Central memory CD8-positive, alpha-beta T cell (primary cell): ENCODE results near the gene ACAA2.

Experiments used
- ATAC-seq: fragments of 150-1000 bp; cut with Tn5 transposase; replicated peaks from 2 replicates; pipeline ENCODE4 v1.10.0; 2022; ENCODE audit warnings: mild to moderate bottlenecking, moderate FRiP score, moderate number of reproducible peaks; ENCODE audit not compliant: poor library complexity, severe bottlenecking; ENCODE audit errors: extremely low read depth
- DNase-seq, 2 donors: peaks; one replicate each; pipeline ENCODE4 v3.0.0; 2021; ENCODE audit warnings: low spot score in 2 of 2
- H3K27ac Mint-ChIP-seq: one replicate; pipeline ENCODE4 v1.8.0; 2022; ENCODE audit warnings: low read depth, mild to moderate bottlenecking, moderate library complexity, mixed read lengths
- H3K27me3 Mint-ChIP-seq: one replicate; pipeline ENCODE4 v1.8.0; 2022; ENCODE audit warnings: mixed read lengths
- H3K36me3 Mint-ChIP-seq: one replicate; pipeline ENCODE4 v1.8.0; 2022; ENCODE audit warnings: mild to moderate bottlenecking, moderate library complexity, mixed read lengths; ENCODE audit not compliant: insufficient read depth
- H3K4me1 Mint-ChIP-seq: one replicate; pipeline ENCODE4 v1.8.0; 2022; ENCODE audit warnings: mixed read lengths
- H3K4me3 Mint-ChIP-seq: one replicate; pipeline ENCODE4 v1.8.0; 2022; ENCODE audit warnings: mild to moderate bottlenecking, moderate library complexity, mixed read lengths
- H3K9me3 Mint-ChIP-seq: one replicate; pipeline ENCODE4 v1.8.0; 2022; ENCODE audit warnings: mixed read lengths

The ACAA2 gene

DNA sequence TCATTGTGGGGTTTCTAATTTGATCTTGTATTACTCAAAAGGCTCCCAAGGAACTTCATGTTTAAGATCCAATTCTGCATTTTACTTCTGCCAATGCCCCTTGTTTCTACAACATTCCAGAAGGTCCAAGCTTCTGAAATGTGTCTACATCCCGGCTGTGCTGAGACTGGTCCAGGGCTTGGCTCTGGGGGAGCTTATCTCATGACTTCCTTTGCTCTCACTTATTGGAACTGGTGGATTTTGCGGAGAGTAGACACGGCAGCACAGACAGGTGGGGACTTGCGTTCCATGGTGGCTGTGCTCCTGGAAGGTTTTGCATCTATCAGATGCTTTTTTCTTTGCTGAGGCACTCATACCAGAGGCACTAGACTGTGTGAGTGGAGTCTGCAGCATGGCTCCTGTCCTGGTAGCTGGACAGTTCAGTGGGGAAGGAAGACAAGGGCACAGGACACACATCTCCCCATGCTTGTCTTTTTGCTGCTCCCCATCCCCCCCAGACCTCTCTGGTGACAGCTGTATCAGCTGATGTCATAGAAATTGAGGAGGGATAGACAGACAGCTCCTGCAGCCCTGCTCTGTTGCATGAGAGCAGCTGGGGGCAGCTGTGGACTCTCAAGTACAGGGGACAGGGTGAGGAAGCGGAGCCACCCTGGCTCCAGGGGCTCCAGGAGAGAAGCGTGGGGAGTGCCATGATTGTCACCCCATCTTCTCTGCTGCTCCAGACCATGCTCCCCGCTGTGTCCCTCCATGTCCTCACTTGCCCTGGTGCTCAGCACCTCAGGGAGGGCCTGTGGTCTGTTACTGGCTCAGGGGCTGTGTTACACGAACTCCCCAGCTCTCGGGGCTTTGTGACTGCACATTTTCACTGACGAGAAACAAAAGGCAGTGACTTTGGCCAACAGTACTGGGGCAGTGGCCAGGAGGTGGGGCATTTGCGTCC lies 46.0 kb downstream of the ACAA2 start:
- no peak for DNase-seq
- Mint-ChIP-seq H3K27me3 (no peaks in the 10 kb centered on the region), H3K4me3 (no peak overlapping the region), H3K36me3 (peaks cover 2% of the 10 kb centered on the region), H3K9me3 (no peaks in the 10 kb centered on the region), H3K27ac (peak overlapping the region; percentile 36), H3K4me1 (no peaks in the 10 kb centered on the region)
- ATAC-seq, result no peak

DNA sequence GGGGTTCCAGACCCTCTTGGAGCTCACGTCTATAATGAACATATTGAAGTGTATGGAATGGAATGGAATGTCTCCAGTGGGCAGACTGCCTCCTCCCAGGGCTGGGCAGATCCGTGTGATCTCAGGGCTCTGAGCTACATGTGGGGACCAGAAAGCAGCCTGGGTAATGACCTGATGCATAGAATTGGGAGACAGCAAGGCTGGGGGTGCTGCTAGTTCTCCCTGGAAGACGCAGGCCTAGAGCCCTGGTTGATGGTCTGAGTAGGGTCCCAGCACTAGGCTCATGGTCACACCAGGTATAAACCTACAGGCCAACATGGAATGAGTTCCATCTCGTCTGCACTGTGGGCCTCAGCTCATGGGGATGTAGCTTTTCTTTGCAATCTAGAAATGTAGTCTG lies 46.7 kb downstream of the ACAA2 start:
- no peak for DNase-seq
- Mint-ChIP-seq H3K27me3 (no peaks in the 10 kb centered on the region), H3K27ac (peak overlapping the region; percentile 36), H3K36me3 (peaks cover 2% of the 10 kb centered on the region), H3K4me1 (no peaks in the 10 kb centered on the region), H3K4me3 (no peak overlapping the region), H3K9me3 (no peaks in the 10 kb centered on the region)
- no peak for ATAC-seq

DNA sequence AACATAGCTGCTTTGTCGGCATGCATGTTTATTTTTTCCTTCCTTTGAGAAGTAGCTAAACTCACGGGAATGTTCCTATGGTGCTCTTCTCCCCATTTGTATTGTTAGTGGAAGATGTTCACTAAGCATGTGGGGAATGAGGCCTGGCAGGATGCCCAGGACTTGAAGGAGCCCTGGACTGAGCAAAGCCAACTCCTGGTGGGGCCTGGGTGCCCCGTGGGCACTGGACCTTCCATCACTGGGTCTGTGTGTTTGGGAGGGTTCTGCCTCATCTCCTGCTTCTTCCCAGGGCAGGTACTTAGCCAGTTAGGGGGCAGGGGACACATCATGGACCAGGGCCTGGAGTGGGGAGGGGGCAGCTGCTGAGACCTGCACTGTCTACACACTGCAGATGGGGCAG lies 49.3 kb downstream of the ACAA2 start:
- no peak for DNase-seq
- Mint-ChIP-seq H3K9me3 (no peaks in the 10 kb centered on the region), H3K27me3 (no peaks in the 10 kb centered on the region), H3K36me3 (peaks cover 4% of the 10 kb centered on the region), H3K4me1 (no peaks in the 10 kb centered on the region), H3K27ac (no peak overlapping the region), H3K4me3 (no peak overlapping the region)
- no peak for ATAC-seq

DNA sequence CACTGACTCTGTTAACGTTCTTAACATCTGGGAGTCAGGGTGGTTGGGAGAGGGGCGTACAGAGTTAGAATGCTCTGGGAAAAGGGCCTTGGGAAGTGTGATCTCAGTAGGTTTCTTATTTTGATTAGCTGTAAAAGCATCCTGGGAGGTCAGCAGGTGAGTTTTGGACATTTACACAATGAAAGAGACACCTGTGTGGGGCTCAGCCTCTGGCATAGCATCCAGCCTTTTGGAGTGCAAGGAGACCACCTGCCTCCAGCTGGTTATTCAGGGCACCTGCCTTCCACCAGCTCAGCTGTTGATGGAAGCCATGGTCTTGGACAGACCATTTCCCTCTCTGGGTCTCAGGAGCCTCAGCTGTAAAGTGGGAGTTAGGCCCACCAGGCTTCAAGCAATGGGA lies 49.7 kb downstream of the ACAA2 start:
- H3K9me3 Mint-ChIP-seq, result no peaks in the 10 kb centered on the region
- H3K4me1 Mint-ChIP-seq, result no peaks in the 10 kb centered on the region
- no peaks in the 10 kb centered on the region for H3K27me3 Mint-ChIP-seq
- DNase-seq, result no peak
- H3K27ac Mint-ChIP-seq, result no peak overlapping the region
- ATAC-seq, result no peak
- peaks cover 4% of the 10 kb centered on the region for H3K36me3 Mint-ChIP-seq
- H3K4me3 Mint-ChIP-seq, result no peak overlapping the region

DNA sequence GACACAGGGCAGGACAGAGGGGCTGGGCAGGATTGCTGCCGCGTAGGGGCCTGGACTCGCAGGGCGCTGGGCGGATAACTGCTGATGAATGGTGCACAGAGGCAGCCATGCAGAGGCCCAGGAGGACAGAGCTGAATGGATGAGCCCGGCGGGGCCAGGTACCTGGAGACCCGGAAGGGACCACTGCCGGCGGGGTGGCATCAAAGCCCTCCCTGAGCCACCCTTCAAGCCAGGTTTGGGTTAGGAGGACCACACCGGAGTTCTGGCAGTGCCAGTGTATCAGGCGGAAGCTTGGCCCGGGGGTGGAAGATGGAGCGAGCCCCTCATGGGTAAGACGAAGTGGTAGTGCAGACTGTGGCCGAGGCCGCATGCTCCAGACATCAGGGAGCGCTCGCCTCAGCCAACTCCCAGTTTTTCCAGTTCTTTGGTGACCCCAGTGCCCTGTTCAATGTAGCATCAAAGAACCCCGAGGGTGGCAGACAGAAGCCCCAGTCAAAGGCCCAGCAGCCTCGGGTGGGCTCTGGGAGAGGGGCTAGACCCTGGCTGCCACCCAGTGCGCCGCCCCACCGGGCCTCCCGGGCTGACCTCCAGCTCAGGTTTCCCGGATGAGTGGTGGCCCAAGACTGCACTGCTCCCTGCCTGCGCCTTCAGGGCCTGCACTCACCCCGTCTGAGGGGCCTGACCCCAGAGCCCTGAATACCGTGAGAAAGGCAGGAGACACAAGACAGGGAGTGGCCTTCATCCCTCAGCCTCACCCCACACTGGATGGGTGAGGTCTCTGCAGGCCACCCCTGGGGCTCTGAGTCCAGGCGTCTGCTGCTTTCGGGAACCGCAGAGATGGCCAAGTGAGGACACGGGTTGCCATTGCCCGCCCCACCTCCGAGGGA lies 50.9 kb downstream of the ACAA2 start:
- peak overlapping the region; percentile 8 for H3K27ac Mint-ChIP-seq

DNA sequence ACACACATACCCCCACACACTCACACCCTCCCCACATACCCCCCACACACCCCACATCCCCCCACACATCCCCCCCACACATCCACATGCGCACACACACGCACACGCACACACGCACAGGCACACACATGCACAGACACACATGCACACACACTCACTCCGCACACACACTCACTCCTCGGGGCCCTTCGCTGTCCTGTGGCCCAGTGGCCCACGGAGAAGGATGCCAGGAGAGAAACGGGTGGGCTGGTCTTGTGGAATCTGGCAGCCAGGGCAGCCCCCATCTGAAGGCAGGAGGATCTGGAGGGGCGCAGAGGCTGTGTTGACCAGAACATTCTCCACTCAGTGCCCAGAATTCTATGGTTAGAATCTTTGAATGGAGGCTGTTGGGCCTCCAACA lies 51.6 kb downstream of the ACAA2 start:
- H3K36me3 Mint-ChIP-seq, result peaks cover 3% of the 10 kb centered on the region
- ATAC-seq (no peak), DNase-seq (no peak)
- peak overlapping the region; percentile 8 for H3K27ac Mint-ChIP-seq
- H3K4me1 Mint-ChIP-seq, result peaks cover 7% of the 10 kb centered on the region
- H3K9me3 Mint-ChIP-seq, result no peaks in the 10 kb centered on the region
- H3K27me3 Mint-ChIP-seq, result no peaks in the 10 kb centered on the region
- H3K4me3 Mint-ChIP-seq, result no peak overlapping the region

More for the DNA sequence above, 50.9 kb downstream of the ACAA2 start:
- Mint-ChIP-seq H3K9me3 (no peaks in the 10 kb centered on the region), H3K27me3 (no peaks in the 10 kb centered on the region), H3K4me3 (no peak overlapping the region), H3K36me3 (peaks cover 4% of the 10 kb centered on the region), H3K4me1 (peaks cover 5% of the 10 kb centered on the region)
- DNase-seq (no peak), ATAC-seq (no peak)

DNA sequence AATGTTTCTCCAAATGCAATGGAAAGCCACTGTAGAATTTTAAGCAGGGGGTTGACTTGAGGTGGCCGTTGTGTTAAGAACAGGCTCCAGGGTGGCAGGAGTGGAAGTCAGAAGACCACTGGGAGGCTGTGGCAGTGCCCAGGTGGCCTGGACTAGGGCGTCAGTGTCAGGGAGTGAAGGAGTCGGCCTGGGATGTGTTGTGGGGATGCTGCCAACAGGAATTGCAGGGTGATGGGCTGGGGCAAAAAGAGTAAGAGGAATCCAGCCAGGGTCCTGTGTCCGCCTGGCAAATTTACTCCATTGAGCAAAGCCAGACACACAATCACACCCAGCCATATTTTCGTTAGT lies 55.1 kb downstream of the ACAA2 start:
- ATAC-seq (no peak), DNase-seq (no peak)
- no peaks in the 10 kb centered on the region for H3K9me3 Mint-ChIP-seq
- peaks cover 4% of the 10 kb centered on the region for H3K36me3 Mint-ChIP-seq
- no peak overlapping the region for H3K4me3 Mint-ChIP-seq
- no peaks in the 10 kb centered on the region for H3K27me3 Mint-ChIP-seq
- H3K27ac Mint-ChIP-seq, result no peak overlapping the region
- peaks cover 7% of the 10 kb centered on the region for H3K4me1 Mint-ChIP-seq

DNA sequence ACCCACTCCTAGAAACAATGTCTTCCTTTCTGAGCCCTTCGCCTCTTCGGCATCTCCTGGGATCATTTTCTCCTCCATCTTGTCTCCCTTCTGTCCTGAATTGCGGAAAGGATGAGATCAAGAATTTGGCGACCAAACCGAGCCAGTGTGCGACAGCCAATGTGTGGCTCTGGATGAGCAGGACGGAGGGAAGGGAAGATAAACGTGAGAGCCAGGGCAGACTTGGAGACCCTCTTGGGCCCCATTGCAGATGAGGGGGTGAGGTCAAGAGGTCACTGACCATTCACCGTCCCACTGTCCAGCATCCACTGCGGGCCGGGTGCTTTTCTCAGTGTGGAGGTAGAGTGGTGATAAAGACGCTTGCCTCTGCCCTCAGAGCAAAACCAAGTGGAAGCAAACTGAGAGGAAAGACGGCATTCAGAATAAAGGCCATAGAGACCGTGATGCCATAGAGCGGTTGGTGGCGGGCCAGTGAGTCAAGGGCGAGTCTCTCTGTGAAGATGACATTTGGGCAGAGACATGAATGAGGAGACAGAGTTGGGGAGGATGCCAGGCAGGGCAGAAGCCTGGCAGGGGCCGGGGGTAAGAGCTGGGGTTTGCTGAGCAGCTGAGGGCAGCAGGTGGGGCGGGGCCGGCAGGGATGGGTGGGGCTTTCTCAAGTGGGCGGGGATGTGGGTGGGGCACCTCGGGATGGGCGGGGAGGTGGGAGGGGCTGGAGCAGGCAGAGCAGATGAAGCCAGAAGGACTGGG lies 55.6 kb downstream of the ACAA2 start:
- Mint-ChIP-seq H3K9me3 (no peaks in the 10 kb centered on the region), H3K27me3 (no peaks in the 10 kb centered on the region), H3K4me1 (peaks cover 11% of the 10 kb centered on the region), H3K36me3 (peaks cover 4% of the 10 kb centered on the region), H3K27ac (no peak overlapping the region), H3K4me3 (no peak overlapping the region)
- DNase-seq (no peak), ATAC-seq (no peak)

DNA sequence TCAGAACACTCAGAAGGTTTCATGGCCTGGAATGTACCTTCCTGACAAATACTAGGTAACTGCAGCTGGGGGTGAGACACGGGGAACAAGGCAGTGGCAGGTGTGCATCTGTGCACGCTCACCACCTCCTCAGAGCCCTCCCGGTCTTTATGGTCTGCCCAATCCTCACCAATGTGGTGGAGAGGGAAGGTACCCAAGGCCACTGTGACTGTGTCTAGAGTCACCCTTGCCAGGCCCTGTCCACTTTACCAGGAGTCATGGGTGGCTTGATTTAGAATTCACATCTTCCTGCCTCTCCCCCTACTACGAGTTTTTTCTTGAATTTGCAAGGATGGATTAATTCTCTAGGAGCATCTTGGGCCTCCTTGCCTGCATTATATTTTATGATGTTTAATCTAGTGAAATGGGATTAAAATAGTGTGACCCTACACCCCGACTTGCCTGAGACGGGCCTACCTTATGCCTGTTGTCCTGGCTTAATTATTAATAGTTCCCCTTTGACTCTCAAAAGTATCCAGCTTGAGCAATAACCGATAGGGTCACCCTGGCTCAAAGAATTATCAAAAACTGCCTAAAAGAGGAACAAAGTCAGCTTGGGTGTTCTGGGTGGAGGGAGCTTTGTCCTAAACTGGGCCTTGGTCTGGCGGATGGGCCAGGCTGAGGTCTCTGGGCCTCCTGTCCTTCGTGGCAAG lies 56.5 kb downstream of the ACAA2 start:
- Mint-ChIP-seq H3K9me3 (no peaks in the 10 kb centered on the region), H3K4me1 (peaks cover 20% of the 10 kb centered on the region), H3K27me3 (no peaks in the 10 kb centered on the region), H3K27ac (no peak overlapping the region), H3K4me3 (no peak overlapping the region), H3K36me3 (peaks cover 4% of the 10 kb centered on the region)
- ATAC-seq (no peak), DNase-seq (no peak)

DNA sequence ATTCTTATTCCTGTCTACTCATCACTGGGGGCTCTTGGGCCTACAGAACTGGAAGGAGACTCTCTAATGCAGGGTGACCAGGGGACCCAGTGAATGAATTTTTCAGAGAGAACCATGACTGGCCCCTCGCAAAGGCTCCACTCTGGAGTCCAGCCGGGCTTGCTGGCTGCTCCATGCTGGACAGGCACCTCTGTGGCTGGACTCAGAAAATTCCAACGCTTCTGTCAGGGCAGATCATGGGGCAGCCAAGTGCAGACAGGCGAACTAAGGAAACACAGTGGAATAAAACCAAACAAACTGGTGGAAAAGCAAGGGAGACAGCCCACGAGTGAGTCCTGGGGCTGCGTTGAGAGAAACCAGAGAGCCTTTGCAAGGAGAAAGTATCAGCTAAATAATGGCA lies 57.2 kb downstream of the ACAA2 start:
- H3K36me3 Mint-ChIP-seq, result peaks cover 1% of the 10 kb centered on the region
- no peak overlapping the region for H3K4me3 Mint-ChIP-seq
- peaks cover 26% of the 10 kb centered on the region for H3K4me1 Mint-ChIP-seq
- H3K27me3 Mint-ChIP-seq, result no peaks in the 10 kb centered on the region
- H3K9me3 Mint-ChIP-seq, result no peaks in the 10 kb centered on the region
- DNase-seq (no peak), ATAC-seq (no peak)
- H3K27ac Mint-ChIP-seq, result no peak overlapping the region

DNA sequence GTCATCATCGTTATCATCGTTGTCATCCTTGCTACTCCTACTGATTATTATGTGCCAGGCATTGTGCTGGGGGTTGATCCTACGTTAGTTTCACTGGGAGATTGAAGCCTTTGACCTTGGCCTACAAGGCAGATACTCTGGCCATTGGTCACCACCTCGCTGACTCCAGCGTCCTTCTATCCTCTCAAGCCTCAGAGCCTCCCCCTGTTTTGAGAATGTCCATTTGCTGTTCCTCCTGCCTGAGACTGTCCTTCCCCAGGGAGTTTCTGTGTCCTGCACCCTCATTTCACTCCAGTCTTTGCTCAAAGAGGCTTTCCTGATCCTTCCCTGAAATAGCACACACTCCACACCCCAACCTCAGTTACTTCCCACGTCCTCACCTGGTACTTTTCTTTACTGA lies 57.8 kb downstream of the ACAA2 start:
- Mint-ChIP-seq H3K27me3 (no peaks in the 10 kb centered on the region), H3K9me3 (no peaks in the 10 kb centered on the region), H3K36me3 (peaks cover 1% of the 10 kb centered on the region), H3K4me1 (peaks cover 28% of the 10 kb centered on the region), H3K27ac (no peak overlapping the region), H3K4me3 (no peak overlapping the region)
- ATAC-seq (no peak), DNase-seq (no peak)

DNA sequence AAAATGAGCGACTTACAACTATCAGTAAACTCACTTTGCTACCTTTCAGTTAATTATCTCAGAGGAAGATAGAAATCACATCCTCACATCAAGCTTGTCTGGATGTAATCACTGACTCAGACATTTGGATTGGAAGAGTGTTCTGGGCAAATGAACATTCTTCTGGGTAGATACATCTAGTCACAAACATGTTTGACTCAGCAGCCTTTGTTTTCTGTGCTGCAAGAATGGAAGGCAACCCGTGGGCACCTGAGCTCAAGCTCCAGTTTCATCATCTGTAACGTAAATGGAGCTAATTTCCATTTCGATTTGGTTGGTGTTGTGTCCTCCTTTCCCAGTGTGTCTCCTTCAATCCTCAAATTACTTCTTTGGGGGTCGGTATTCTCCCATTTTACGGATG lies 58.5 kb downstream of the ACAA2 start:
- ATAC-seq, result no peak
- H3K4me3 Mint-ChIP-seq, result no peak overlapping the region
- no peaks in the 10 kb centered on the region for H3K27me3 Mint-ChIP-seq
- no peaks in the 10 kb centered on the region for H3K9me3 Mint-ChIP-seq
- H3K36me3 Mint-ChIP-seq, result peaks cover 1% of the 10 kb centered on the region
- DNase-seq, result no peak
- no peak overlapping the region for H3K27ac Mint-ChIP-seq
- peaks cover 30% of the 10 kb centered on the region for H3K4me1 Mint-ChIP-seq
